Kidney epithelial cell (primary cell): ENCODE results near the gene PRSS50. TPM values are rescaled to one million over a fixed set of nuclear protein-coding genes. Genes with fewer than 3 reads are reported as not detected.

Experiments
- DNase-seq: peaks from one replicate; pipeline ENCODE4 v3.0.0-alpha.2; 2010; ENCODE audit warnings: low read depth
- H3K27me3 ChIP-seq: 2 replicates; pipeline ENCODE4 v1.6.0; 2011; ENCODE audit warnings: low read length; ENCODE audit not compliant: control insufficient read depth, insufficient read depth
- H3K36me3 ChIP-seq: 2 replicates; pipeline ENCODE4 v1.5.1; 2011; ENCODE audit warnings: low read length; ENCODE audit not compliant: control insufficient read depth, insufficient read depth
- H3K4me3 ChIP-seq: 2 replicates; pipeline ENCODE4 v1.5.1; 2011; ENCODE audit warnings: low read depth, mild to moderate bottlenecking, control low read depth, low read length
- total RNA-seq: library from RNA; depleted of rRNA; stranded (reverse); fragments of >200 nt; gene quantifications from 2 replicates; pipeline ENCODE4 v1.2.3, GENCODE V29; 2015
- TF ChIP-seq, protein P1 (sequence below): IDR thresholded peaks from 2 replicates; pipeline ENCODE4 v1.5.1; 2011; ENCODE audit warnings: mild to moderate bottlenecking, moderate library complexity, low read length, control low read depth, inconsistent platforms; ENCODE audit not compliant: insufficient read depth, poor library complexity, severe bottlenecking

The PRSS50 gene
- total RNA-seq, 1 donor from 2014 or later, result 0.29 TPM

DNA sequence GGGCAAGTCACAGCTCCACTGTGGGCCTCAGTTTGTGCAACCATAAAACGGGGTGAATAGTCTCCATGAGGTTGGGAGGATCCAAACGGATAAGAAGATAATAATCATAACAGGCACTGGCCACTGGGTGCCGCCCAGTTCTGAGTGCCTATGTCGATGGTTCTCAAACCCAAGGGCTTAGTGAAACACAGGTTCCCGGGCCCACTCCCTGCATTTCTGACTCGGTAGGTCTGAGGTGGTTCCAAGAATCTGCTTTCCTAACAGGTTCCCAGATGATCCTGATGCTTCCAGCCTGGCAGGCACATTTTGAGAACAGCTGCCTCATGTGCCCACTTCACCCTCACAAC, 45.3 kb downstream of the PRSS50 start:
- Histone ChIP-seq H3K4me3 (no peak overlapping the region), H3K36me3 (no peaks in the 10 kb centered on the region), H3K27me3 (no peaks in the 10 kb centered on the region)
- no peak for DNase-seq
- TF ChIP-seq, protein P1, sequence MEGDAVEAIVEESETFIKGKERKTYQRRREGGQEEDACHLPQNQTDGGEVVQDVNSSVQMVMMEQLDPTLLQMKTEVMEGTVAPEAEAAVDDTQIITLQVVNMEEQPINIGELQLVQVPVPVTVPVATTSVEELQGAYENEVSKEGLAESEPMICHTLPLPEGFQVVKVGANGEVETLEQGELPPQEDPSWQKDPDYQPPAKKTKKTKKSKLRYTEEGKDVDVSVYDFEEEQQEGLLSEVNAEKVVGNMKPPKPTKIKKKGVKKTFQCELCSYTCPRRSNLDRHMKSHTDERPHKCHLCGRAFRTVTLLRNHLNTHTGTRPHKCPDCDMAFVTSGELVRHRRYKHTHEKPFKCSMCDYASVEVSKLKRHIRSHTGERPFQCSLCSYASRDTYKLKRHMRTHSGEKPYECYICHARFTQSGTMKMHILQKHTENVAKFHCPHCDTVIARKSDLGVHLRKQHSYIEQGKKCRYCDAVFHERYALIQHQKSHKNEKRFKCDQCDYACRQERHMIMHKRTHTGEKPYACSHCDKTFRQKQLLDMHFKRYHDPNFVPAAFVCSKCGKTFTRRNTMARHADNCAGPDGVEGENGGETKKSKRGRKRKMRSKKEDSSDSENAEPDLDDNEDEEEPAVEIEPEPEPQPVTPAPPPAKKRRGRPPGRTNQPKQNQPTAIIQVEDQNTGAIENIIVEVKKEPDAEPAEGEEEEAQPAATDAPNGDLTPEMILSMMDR, result no peak

DNA sequence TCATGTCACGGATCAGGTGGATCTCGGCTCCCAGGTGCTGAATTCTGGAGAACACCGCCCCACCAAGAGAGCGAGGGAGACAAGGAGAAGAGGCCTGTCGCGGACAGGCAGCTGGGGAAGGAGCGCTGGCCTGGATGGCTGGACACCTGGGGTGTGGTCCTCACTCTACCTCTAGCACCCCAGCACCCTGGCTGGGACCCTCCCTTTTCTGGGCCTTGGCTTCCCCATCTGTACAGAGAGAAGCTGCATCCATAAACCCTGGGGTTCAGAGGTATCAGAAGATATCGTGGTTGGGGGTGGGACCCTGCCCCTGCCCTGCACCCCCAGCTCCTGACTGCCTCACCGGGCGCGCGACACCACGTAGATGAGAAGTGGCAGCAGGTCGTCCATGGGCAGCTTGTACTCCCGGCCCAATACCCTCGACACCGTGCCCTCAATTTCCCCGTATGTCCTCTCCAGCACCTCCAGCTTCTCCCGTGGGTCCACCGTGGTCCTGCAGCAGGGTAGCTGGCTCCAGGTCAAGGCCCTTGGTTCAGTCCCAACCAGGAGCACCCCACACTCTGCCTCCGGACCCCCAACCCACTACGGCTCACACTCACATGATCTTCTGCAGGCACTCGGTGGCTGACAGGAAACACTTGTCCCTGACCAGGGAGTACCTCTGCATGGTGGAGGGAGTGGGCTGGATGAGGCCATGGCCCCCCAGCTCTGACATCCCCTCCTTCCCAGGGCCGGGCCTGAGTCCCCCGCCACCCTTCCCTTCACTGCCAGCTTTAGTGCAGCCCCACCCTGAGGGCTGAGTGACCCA, 45.9 kb downstream of the PRSS50 start:
- H3K4me3 ChIP-seq, result no peak overlapping the region
- DNase-seq, result no peak
- H3K36me3 ChIP-seq, result no peaks in the 10 kb centered on the region
- H3K27me3 ChIP-seq, result peaks cover 2% of the 10 kb centered on the region
- TF ChIP-seq, protein P1, result no peak

DNA sequence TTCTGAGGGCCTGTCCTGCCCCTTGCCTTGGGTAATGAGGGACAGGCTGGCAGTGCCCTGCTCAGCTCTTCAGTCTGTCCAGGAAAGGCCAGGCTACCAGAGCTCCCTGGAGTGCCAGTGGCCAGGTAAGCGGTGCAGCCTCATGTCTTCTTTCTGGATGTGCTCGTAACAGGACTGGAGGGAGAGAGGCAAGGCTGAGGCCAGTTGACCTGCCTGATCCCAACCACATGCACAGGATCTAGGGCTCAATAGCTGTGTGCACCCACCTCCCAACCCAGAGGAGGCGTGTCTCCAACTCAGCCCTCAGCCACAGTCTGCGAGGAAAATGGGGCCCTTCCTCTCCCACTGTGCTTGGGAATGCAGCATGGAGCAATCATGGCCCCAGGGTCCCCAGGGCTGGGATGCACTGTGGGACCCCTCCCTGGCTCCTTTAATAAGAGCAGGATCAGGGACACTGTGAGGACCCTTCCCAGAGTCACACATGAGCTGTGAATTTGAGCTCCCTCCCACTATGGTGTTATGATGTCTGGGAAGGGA, 46.7 kb downstream of the PRSS50 start:
- no peaks in the 10 kb centered on the region for H3K36me3 ChIP-seq
- peaks cover 6% of the 10 kb centered on the region for H3K27me3 ChIP-seq
- no peak for DNase-seq
- H3K4me3 ChIP-seq, result no peak overlapping the region
- TF ChIP-seq, protein P1, result no peak

DNA sequence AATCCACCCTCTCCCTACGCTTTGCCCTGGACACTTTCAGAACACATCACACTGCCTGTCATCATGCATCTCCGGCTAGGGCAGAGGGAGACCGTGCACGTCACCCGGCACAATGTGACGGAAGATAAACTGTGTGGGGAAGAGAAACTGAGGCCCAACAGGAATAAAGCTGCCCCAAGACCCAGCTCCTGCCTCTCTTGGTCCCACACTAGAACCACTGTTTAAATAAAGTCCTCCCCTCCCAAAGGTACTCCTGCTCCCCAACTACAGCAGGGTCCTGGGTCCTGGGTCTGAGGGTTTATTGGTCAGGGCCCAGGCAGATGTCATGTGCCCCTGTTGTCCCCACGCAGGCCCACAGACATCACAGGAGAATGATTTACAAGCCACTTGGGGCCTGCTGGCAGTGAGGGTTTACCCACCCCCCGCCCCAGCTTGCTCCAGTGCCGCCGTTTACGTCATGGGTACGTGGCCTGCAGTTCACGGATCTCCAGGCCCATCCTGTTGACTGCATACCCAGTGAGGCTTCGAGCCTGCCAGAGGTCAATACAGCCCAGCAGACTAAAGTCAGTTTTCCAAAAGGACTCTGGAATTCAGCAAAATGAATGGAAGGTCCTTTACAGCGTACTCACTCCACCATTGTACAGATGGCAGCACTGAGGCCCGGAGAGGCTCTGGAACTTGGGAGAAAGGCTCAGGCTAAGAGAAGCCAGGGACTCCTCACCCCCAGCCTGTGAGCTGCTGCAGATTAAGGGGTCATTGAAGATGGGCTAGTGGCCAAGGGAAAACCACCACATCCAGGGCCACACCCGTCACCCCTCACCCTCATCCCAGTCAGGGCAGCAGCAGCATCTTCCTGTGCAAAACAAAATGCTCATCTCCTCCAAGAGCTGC, 47.4 kb downstream of the PRSS50 start:
- TF ChIP-seq, protein P1, result no peak
- no peaks in the 10 kb centered on the region for H3K36me3 ChIP-seq
- H3K4me3 ChIP-seq, result no peak overlapping the region
- peaks cover 8% of the 10 kb centered on the region for H3K27me3 ChIP-seq
- no peak for DNase-seq

DNA sequence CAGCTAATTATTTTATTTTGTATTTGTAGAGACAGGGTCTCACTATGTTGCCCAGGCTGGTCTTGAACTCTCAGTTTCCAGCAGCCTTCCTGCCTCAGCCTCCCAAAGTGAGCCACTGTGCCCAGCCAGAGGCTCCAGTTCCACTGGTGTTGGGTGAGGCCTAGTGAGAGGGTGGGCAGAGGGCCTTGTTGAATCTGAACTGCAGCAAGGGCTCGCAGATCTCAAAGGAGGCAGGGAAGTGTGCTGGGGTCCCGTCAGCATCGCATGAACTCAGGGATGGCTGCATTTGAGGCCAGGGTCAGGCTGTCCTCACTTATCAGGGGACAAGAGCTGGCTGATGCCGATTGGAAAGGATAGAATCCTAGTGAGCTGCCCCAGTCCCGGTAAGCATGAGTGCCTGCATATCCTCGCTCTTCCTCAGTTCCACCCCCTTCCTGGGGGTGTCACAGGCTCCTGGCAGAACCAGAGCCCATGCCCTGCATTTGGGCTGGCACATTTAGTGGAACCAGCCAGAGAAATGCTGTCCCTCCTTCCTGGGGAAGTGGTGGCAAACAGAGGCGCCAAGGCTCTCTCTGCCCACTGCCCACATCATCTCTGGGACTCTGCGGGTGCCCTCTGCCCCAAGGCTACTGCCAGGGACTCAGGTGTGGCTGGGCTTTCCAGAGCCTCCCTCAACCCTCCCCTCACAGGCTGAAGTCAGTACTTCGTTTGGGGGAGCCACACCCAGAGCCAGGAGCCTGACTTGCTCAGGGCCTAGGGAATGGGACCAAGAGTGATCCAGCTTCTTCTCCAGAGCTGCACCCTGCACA, 48.3 kb downstream of the PRSS50 start:
- no peak for DNase-seq
- no peak overlapping the region for H3K4me3 ChIP-seq
- TF ChIP-seq, protein P1, result no peak
- H3K36me3 ChIP-seq, result no peaks in the 10 kb centered on the region
- peaks cover 8% of the 10 kb centered on the region for H3K27me3 ChIP-seq
